ENCODE results near the gene SYT14.
"Not testable (repeated sequence)": the region's sequence is repeated elsewhere in the genome, so short reads cannot be mapped to it uniquely, and the experiment has no call there.

The SYT14 gene

DNA sequence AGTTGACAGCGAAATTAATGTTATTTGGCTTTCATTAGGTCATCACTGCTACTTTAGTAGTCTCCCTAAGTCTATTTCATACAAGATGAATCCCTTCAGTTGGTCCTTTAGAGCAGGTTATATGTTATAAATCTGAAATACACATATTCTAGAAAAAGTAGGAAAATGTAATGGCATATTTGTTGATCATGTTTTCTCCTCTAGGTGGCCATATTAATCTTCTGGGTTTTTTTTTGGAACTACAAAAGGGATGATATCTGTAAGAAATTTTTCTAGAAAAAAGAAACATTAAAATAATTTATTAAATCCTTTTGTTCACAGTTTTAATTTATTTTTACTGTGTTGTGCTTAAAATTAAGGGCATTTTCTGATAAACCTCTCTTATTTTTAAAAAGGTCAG is 87.9 kb downstream of the SYT14 start:
- no peak for DNase-seq (ENCODE audit: low read depth in 2 of 2)

DNA sequence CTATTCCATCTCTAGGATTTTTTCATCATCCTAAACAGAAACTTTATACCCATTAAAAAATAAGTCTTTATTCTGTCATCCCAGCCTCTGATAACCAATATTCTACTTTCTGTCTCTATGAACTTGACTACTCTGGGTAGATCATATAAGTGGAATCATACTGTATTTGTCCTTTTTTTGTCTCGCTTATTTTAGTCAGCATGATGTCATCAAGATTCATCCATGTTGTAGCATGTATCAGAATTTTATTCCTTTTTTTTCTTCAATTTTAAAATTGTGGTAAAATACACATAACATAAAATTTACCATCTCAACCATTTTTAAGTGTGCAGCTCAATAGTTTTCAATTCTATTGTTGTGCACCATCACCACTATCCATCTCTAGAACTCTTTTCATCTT is 90.0 kb downstream of the SYT14 start:
- no peak for DNase-seq (ENCODE audit: low read depth in 2 of 2)

DNA sequence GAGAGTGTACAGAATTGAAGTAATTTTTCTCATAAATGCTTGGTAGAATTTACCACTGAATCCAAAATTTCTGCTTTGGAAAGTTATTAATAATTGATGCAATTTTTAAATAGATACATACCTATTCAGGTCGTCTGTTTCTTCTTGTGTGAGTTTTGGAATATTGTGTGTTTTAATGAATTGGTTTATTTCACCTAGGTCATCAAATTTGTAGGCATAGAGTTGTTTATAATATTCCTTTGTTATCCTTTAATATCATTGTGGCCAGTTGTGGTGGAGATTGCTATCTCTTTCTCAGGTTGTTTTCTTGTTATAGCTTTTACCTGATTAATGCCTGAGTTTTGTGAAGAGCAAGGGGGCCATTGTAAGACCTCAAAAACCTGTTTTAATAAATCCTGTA is 93.5 kb downstream of the SYT14 start:
- DNase-seq (ENCODE audit: low read depth in 2 of 2) = no peak

DNA sequence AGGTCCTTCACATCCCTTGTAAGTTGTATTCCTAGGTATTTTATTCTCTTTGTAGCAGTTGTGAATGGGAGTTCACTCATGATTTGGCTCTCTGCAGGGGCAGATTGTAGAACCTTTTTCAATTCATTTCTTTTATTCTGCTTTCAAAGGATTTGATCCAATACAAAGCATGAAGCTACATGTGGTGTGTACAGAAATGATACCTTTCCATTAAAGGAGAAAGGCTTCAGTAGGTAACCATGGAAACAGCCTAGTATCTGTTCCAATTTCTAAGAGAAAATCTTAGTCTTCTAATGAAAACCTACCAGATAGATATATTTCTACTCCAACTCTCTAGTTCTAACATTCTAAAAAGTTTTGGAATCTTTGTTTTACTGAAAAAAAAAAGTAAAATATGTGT is 105.0 kb downstream of the SYT14 start:
- DNase-seq (ENCODE audit: low read depth in 2 of 2) = no peak

DNA sequence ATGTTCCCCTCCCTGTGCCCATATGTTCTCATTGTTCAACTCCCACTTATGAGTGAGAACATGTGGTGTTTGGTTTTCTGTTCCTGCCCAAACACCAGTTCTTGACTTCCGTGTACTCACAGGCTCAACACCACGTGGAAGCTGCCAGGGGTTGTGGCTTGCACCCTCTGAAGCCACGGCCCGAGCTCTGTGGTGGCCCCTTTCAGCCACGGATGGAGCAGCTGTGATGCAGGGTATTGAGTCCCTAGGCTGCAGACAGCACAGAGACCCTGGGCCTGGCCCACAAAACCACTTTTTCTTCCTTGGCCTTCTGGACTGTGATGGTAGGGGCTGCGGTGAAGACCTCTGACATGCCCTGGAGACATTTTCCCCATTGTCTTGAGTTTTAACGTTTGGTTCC is 111.6 kb downstream of the SYT14 start:
- DNase-seq (ENCODE audit: low read depth in 2 of 2) = no peak

DNA sequence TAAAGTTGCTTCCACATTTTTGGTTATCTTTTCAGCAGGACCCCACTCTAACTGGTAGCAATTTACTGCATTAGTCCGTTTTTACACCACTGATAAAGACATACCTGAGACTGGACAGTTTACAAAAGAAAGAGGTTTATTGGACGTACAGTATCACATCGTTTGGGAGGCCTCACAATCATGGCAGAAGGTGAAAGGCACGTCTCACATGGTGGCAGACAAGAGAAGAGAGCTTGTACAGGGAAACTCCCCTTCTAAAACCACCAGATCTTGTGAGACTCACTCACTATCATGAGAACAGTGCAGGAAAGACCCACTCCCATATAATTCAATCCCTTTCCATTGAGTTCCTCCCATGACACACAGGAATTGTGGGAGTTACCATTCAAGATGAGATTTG is 112.5 kb downstream of the SYT14 start:
- not testable (repeated sequence) for DNase-seq (ENCODE audit: low read depth in 2 of 2)

DNA sequence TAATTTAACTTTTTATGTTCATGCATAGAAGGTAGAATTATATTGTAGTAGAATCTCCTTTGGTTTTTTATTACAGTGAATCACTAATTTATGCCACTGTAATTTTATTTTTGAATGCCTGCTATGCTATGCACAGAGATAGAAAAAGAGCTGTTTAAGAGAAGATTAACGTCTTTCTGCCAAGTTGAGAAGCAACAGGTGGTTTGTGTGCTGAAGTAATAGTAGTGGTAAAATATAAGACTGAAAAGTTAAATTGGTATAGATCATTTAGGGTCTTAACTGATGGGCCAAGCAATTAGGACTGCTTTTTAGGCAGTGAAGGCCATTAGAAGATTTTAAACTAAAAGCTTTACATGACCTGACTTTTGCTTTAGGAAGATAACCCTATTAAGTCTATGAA is 115.1 kb downstream of the SYT14 start:
- no peak for DNase-seq (ENCODE audit: low read depth in 2 of 2)

DNA sequence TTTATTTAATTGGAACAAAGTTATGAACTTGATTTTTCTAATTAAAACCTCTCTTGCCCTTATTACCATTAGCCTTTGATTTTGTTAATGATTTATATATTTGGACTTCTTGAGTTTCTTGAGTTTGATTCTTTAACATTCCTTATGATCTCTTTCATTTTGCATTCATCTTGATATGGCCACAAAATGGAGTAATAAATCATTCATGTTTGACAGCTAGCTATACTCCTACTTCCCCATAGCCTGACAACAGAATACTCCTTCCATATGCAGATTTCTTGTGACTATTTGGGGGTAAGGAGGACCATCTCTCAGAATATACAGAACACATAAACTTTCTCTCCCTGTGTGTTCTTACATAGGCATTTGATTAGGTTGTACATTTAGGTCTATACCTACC is 119.6 kb downstream of the SYT14 start:
- no peak for DNase-seq (ENCODE audit: low read depth in 2 of 2)

DNA sequence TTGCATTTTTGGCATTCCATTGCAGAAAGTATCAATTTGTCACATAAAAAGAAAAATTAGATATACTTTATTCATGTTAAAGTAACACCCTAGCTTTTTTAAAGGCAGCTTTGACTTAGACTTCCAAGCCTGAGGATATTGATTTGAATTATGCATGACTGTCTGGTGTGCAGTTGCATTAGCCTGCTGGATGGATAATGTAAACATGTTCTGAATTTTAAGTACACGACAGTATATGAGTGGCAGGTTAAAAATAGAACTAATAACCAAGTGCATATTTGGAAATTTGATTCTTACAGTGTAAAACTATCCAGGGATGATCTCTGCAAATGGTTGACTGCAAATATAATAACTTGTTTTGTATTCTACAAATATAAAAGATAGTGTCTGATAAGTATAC is 124.0 kb downstream of the SYT14 start:
- no peak for DNase-seq (ENCODE audit: low read depth in 2 of 2)

DNA sequence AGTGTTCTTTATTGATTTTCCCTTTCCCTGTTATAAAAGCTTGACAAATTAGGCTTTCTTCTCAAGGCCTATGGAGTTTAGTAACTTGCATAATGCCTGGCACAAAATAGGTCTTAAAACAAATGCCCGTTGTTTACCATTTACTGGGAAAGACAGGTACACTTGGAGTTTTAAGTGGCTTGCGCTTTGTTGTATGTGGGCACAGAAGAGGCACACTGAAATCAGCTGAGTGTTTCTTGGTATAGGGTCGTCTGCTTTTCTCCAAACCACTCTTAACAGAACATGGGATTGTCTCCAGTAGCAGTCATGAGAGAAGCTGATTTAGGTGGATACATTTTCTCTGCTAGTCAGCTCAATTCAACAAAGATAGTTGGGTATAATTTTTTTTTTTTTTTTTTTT is 132.5 kb downstream of the SYT14 start:
- no peak for DNase-seq (ENCODE audit: low read depth in 2 of 2)

DNA sequence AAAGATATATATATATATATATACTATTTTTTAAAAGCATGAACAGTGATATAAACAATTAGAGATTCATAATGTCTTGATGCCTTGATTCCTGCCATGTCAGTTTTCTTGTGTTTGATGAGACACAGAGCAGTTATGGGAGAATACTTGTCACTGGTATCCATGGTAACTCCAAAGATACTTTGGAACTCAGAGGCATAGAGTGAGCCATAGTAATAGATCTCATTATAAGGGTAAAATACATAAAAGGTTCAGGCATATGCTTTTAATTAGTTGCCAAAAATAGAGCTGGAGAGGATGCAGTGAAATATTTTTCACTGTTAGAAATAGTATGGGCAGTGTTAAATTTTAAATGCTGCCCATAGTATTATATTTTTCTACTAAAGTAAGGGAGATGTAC is 134.1 kb downstream of the SYT14 start:
- no peak for DNase-seq (ENCODE audit: low read depth in 2 of 2)

DNA sequence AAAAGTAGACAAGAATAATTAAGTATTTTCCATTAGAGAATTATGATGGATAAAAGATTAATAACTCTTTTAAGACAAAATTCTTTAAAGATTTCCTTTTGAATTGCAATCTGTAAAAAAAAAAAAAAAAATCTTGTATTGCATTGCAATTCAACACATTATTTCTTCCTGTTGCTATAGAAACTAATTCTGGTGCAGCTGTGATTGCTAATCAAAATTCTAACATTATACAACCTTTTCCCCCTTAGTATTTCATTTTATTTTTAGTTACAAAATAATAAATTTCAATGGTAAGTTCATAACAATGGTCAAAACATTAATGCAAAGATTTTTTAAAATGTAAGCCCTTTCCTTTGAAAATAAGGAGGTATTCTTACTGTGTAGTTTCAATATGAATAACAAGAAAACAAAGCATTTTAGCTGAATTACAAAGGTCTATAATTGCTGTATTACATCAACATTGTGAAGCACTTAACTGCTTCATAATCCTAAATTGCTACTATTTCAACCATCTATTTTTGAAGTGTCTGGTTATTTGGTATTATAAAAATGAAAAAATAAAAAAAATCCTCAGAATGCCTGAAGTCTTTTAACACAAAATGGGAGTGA is 135.0 kb downstream of the SYT14 start:
- no peak for DNase-seq (ENCODE audit: low read depth in 2 of 2)

DNA sequence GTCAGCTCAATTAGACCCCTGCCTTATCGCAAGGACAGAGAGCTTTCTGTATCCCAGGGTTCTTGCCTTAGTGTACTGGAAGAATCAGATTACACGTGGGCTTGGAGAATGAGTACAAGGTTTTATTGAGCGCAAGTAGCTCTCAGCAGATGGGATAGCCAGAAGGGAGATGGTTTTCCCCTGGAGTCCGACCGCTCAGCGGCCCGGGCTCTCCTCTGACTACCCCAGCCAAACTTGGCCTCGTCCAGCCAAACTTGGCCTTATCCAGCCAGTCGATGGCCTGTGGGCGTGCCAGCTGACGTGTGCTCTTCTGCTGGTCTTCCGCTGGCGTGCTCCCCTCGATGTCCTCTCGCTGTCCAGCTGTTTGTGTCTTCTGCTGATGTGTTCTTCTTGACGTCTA is 136.9 kb downstream of the SYT14 start:
- no peak for DNase-seq (ENCODE audit: low read depth in 2 of 2)

DNA sequence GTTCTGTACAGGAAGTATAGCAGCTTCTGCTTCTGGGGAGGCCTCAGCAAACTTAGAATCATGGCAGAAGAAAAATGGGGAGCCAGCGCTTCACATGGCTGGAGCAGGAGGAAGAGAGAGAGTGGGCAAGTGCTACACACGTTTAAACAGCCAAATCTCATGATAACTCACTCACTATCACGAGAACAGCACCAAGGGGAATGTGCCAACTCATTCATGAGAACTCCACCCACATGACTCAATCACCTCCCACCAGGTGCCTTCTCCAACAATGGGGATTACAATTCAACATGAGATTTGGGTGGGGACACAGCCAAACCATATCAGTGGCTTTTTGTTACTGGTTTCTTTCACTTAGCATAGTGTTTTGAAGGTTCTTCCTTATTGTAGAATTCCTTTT is 138.6 kb downstream of the SYT14 start:
- DNase-seq (ENCODE audit: low read depth in 2 of 2) = no peak

DNA sequence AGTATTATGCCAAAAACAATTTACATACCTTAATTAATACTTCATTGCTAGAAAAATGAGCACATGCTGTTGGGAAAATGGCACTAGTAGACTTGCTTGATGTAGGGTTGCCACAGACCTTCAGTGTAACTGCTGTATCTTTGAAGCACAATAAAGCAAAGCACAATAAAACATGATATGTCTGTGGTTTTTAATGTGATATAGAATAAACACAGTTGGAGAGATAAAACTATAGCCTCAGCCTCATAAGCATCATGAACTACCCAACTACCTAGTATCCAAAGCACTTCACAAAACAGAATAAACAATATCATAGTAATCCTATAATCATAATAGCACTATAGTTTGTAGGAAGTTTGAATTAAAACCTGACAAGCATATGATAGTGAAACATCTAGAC is 143.5 kb downstream of the SYT14 start:
- DNase-seq (ENCODE audit: low read depth in 2 of 2) = no peak

DNA sequence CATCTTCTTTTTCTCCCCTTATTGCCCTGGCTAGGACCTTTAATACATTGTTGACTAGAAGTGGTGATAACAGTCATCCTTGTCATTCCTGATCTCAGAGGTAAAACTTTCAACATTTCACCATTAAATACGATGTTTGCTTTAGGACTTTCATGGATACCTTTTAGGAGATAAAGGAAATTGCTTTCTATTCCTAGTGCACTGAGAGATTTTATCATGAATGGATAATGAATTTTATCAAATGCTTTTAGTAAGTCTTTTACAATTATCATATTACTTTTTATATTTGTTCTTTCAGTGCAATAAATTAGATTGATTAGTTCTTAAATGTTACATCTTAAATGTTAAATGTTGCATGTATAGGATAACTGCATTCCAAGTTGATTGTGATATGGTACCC is 147.3 kb downstream of the SYT14 start:
- DNase-seq (ENCODE audit: low read depth in 2 of 2) = no peak

DNA sequence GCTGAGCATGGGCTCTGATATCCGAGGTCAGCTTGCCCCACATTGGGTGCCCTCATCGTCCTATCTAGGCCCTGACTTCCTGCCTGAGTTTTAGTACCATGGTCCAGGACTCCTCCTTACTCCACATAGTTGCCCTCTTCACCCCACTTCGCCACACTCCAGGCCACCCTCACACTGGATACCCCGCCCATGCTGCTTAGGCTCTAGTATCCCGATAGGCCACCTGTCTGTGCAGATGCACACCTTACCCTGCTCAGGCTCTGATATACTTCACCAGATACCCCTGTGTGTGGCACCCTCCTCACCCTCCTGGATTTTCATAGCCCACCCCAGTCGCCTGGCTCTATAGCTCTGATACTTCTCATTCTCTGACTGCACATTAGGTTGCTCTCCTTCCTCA is 149.0 kb downstream of the SYT14 start:
- no peak for DNase-seq (ENCODE audit: low read depth in 2 of 2)

DNA sequence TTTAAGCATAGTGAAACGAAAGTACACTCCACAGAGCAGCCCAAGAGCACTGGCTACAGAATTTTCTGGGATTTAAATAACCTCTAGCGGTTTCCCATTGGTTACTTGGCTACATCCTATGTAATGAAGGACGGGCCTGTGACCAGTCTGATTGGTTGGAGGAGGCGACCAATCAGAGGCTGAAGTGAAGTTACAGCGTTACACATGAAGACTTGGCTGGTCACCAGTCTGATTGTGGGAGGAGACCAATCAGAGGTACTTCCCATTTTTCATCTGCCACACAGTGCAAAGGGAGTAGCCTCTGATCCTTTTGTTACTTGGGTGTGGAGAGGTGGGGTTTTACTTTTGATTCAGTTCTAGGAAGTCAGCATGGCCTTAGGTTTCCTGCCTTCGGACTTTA is 151.8 kb downstream of the SYT14 start:
- DNase-seq (ENCODE audit: low read depth in 2 of 2) = no peak

DNA sequence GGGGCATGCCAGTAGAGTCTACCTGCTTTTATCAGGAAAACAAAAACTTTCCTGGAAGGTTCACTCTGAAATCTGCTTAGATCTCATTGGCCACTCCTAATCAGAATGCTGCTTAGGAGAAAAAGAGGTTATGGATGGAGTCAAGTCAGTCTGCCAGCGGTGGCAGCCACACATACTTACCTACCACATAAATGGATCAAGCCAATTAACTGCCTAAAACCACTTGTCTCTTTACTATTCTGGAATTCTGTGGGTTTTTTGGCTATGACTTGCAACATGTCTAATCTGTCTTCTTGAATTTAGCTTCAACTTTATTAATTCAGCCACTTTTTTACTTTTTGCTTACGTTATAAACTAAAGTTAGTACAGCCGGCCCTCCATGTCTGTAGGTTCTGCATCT is 154.3 kb downstream of the SYT14 start:
- DNase-seq (ENCODE audit: low read depth in 2 of 2) = no peak

DNA sequence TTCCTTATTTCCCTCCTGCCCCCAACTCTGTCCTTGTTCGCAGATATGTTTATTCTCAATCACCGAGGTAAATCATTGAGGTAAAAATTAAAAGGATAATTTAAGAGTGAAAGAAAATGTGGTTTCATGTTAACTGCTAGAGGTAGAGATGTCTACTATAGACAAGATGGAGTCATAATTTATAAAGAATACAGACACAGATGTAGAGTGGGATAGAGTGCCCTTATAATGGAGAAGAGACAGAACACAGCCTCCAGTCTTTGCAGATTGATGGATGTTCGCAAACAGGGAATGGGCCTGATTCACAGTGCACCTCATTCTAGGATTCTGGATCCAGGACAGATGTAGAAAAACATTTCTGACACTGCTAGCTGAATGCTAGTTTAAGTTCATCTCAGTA is 155.4 kb downstream of the SYT14 start:
- no peak for DNase-seq (ENCODE audit: low read depth in 2 of 2)

DNA sequence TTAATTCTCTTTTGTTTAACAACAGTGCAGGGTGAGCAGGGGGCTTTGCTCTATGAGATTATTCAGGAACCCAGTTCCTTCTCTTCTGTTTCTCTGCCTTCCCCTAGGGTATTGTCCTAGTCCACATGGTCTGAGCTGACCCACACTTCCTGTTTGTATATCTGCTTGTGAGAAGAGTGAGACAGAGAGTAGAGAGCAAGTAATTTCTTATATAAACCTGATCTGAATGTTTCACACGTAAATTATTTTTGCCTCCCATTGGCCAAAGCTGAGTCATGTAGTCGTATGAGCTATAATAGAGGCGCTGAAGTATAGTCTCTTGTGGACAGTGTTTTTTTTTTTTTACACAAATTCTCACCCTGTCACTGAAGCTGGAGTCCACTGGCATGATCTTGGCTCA is 160.3 kb downstream of the SYT14 start:
- DNase-seq (ENCODE audit: low read depth in 2 of 2) = no peak

DNA sequence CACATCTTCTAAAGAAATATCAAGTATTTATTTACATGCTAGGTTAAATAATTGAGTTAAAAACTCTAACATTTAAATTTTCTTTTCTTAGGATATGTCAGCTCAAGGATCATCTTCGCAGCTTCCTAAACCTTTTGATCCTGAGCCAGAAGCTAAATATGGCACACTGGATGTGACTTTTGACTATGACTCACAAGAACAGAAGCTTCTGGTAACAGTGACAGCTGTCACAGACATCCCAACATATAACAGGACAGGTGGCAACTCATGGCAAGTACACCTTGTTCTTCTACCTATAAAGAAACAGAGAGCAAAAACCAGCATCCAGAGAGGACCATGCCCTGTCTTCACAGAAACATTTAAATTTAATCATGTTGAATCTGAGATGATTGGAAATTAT is 161.9 kb downstream of the SYT14 start:
- no peak for DNase-seq (ENCODE audit: low read depth in 2 of 2)

DNA sequence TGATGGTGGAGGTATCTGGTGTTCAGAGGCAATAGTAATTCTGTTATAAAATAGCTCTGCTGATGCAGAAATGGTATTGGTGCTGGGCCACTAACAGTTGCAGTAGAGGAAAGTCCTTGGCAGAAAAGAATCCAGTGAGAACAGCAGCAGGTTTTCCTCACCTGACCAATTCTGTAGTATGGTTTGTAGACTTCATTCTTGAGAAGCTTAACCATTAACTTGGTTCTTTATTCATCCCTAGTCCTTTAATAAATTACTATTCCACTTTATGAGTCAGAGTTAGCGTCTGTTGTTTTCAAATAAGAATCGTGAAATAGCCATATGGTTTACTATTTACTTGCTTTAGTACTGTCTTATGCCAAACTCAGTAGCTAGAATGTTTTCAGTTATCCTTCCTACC is 166.1 kb downstream of the SYT14 start:
- DNase-seq (ENCODE audit: low read depth in 2 of 2) = no peak

DNA sequence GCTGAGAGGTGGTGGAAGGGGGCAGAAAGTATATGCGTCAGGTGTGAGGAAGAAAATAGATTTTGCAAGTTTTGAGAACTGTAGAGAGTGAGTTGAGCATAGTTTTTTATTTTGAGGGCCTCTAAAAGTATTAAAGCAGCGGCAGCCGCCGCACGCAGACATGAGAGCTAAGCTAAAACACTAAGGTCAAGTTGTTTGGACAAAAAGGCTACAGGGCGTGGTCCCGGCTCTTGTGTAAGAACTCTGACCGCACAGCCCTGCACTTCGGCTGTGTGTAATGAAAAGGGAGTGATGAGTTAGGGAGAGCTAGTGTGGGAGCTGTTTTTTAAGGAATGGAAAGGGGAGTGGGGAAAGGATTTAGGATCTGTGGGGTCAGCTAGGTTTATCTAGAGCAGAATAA is 174.9 kb downstream of the SYT14 start:
- DNase-seq (ENCODE audit: low read depth in 2 of 2) = not testable (repeated sequence)

DNA sequence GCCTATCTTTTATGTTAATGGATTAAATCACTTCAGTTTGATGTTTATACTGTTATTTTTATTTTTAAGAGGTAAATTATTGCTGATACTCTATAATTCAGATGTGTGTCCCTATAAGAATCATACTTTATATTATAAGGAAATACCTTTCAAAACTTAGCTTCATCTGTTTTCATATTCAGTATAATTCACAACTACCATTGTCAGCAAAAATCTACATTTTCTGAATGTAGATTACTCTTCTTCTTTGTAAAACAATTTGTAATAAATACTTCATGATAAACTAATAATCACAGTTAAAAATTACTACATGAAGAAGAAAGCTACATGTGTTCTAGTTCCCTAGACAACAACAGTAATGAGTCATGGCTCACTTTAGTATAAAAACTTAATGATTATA is 179.2 kb downstream of the SYT14 start:
- no peak for DNase-seq (ENCODE audit: low read depth in 2 of 2)

Measured in stimulated activated CD8-positive, alpha-beta memory T cell treated with anti-CD3 and anti-CD28 coated beads, Interleukin-2, amount 100 ng/mL, for 48 hours (primary cell).